Peyer's patch (tissue), 4 donors: ENCODE results near the gene ZNF747.

Experiments
- POLR2A ChIP-seq, 2 donors: fragments of 450-650 bp; IDR thresholded peaks; one replicate each; pipeline ENCODE4 v1.5.1; 2017; ENCODE audit warnings: antibody characterized with exemption in 2 of 2, mild to moderate bottlenecking in 2 of 2, moderate library complexity in 2 of 2
- TF ChIP-seq, protein P1 (sequence below), 6 experiments: fragments of 450-650 bp in 4 of 6; fragments of 200-600 bp in 2 of 6; sonication (generic) in 1 of 6; IDR thresholded peaks; one replicate each; pipeline ENCODE4 v1.5.1; 2017 to 2019; ENCODE audit warnings: antibody characterized with exemption in 6 of 6, mild to moderate bottlenecking in 3 of 6, moderate library complexity in 1 of 6

- TF ChIP-seq, protein P1, sequence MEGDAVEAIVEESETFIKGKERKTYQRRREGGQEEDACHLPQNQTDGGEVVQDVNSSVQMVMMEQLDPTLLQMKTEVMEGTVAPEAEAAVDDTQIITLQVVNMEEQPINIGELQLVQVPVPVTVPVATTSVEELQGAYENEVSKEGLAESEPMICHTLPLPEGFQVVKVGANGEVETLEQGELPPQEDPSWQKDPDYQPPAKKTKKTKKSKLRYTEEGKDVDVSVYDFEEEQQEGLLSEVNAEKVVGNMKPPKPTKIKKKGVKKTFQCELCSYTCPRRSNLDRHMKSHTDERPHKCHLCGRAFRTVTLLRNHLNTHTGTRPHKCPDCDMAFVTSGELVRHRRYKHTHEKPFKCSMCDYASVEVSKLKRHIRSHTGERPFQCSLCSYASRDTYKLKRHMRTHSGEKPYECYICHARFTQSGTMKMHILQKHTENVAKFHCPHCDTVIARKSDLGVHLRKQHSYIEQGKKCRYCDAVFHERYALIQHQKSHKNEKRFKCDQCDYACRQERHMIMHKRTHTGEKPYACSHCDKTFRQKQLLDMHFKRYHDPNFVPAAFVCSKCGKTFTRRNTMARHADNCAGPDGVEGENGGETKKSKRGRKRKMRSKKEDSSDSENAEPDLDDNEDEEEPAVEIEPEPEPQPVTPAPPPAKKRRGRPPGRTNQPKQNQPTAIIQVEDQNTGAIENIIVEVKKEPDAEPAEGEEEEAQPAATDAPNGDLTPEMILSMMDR (IDR thresholded peaks at IDR 0.05) = no peak
- TF ChIP-seq POLR2A (IDR thresholded peaks at IDR 0.05) = no peak
Observed at GRCh38 chr16:30546115-30546514, 11.5 kb upstream of the ZNF747 start.
